C1 segment of cervical spinal cord (tissue), 14 donors: ENCODE measurements around the gene ETS1.
A peak's percentile ranks its signal among the peaks of the same experiment; 100 is the strongest.

Experiments
- DNase-seq, 14 donors: peaks; one replicate each; lab custom pipeline; 2025; lab: John Stamatoyannopoulos, UW

The ETS1 gene

DNA sequence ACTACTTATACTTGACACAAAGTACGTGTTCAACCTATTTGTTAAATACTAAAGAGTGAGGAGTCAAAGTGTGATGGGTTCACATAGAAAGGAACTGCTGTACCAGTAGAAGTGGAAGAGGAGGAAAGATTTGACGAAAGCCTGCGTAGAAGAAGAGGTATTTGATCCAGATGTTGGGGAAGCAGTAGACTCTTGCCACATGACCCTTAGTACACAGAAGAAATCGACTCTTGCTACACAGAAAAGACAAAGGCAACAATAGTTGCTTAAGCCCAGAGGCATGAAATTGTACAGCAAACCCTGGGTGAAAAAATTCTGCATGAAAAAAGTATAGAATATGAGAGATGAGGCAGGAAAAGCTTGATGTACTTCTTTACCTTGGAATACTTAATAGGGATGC, 152.9 kb downstream of the ETS1 start:
- DNase-seq: no peak

DNA sequence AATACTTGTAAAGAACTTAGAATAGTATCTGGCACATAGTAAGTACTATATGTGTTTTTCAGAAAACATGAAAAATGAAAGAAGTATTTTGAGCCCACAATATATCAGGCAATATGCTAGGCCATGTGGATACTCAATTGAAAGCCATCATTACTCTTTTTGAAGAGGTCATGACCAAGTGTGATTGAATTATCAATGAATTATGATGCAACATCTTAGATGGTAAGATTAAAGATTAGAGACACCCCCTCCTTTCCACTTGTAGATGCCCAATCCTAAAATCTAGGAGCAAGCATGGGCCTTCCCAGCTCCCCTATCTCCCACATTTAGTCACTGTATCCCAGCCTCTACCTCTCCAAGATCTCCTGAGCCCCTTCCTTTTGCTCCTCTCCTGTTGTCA, 154.4 kb downstream of the ETS1 start:
- no peak for DNase-seq

DNA sequence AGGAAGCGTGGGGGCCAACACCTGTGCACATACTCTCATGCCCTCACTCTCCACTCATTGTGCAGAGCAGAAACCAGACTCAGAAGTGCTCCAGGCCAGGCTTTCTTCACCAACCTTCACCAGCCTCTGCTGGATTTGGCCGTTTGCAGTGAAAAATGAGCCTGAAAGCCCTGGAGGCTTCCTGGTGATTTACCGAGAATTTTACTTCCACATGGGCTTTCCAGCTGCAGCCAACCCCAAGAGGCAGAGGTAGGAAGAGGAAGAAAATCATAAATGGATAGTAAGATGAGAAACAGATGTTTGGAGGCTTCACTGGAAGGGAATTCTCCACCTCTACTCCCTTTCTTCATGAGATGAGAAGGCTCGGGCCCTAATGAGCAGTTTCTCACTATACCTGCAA, 155.4 kb downstream of the ETS1 start:
- no peak for DNase-seq

DNA sequence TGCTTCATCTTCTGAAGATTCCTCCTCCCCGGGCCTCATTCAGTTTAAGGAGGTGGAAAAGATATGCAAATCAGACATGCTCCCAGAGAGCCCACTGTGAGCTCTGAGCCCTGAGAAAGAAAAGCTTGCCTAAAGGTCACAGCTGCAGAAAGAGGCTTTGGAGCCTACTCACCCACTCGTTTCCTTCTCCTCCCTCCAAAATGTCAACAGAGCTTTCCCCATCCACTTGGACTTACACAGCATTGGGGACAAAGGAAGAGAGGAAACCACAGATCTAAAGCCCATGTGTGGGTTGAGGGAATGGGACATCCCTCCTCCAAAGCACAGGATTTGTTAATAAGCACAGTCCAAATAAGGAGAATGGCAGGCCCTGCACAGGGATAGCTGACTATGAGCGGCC, 158.4 kb downstream of the ETS1 start:
- DNase-seq: no peak

DNA sequence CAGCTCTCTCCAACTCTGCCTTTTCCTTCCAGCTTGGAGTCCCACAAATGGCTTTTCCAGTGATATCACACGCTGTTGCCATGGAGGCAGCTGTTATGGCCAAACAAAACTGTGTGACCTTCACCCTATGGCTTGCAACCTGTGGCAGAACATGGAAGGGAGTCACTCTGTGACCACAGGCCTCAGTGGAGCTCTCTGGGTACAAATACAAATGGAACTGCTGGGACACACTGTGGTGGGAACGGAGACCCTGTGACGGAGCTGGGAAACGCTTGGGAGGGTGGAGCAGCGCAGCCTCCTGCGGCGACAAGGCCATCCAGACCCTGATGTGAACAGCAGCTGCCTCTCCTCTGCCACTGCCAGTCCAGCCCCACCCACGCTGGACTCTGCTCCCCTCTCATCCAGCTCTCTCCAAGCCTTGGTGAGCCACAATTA, 162.5 kb downstream of the ETS1 start:
- no peak for DNase-seq

DNA sequence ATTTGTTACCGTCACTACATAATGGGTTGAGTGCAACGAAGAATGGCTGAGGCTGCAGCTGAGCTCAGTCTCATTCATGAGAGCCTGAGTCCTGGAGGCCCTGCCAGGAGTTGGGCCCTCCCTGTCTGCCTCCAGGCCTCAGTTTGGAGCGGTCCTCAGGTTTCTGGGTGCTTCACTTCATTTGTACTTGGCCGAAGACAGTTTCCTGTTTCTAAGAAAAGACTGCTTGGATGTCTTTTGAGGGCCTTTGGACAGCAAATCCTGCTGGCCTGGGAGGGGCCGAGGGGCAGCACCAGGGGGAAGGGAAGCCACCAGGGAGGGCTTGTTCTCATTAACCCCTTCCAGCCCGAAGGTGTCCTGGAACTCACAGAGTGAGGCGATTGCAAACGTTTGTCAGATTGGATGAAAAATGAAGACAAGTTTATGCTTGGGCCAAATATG, 163.1 kb downstream of the ETS1 start:
- DNase-seq: peak in 3 of 14 donors; percentile 4 to 38 (median 33)

DNA sequence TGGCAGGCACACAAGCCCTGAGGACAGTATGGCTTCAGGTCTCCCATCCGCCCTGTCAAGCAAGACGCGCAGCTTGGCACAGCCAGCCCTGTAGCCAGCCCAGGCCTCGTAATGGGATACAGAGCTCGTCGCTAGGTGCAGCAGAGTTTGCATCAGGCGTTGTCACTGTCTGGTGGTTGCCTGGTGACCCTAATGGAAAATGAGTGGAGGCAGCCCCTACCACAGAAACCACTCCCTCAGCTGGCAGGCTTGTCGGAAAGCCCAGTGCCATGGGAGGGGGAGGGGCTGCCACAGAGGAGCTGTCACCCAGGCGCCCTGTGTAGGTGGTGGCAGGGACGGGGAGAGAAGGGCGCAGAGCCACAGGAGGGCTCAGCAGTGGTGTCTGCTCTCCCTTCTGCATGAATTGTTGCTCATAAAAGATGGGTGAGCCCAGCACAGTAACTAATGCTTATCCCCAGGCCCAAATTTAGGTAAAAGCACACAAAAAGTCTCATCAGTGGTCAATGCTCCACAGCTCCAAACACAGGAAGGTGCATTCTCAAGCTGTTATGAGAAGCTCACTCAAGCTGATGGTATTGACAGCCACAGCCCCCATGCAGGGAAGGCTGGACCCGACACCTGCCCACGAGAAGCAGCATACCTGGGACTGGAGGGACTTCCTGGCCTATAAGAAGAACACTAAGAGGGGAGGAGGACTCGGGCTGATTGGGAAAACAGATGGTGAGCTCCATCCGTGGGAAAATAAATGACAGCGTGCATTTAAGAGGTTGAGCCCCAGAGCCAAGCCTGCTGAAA, 164.6 kb downstream of the ETS1 start:
- peak in 3 of 14 donors; percentile 1 to 3 (median 2) for DNase-seq

DNA sequence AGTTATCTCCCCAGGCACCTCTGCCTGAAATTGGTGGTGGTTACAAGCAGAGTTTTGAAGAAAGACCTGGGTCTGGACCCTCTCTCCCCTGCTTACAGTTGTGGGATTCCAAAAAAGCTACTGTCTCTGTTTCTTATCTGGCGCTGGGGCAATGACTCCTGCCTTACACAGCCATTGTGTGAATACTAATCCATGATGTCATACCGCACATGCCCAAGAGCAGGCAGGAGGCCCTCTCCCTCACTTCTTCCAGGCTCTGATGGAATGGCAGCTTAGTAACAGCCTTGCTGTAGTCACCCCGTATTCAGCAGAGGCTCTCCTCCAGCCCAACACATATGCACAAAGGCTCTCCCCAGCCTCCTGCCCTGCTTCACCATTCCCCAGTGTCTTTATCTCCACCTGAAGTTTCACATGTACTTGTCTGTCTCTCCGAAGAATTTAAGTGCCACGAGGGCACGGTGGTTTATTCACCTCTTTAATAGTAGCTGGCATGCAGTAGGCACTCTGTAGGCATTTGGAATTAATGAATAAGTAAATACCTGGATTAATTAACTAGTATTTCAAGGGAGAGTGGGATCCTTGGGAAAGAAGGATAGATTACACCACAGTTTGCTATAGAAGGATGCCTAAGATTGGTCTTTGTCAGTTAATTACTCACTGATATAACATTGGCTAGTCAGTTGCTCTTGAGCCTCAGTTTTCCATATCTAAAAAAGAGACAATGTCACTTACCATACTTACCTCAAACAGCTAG, 165.6 kb downstream of the ETS1 start:
- no peak for DNase-seq

DNA sequence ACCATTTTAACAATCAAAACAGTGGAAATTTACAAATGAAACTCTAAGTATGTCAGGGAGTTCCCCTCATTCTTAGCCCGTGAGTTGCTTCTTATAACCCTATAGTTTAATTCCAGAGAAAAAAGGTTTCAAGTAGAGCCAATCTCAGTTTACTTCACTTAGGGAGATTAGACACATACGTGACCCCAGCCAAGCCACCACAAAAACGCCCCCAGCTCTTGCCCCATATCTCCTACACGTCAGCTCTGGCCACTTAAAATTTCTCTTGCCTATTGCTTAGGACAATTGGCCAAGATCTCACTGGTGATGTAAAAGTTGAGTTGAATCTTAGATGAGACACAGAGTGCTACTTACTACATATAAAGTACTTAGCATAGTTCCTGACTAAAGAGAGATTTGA, 166.4 kb downstream of the ETS1 start:
- DNase-seq: no peak

DNA sequence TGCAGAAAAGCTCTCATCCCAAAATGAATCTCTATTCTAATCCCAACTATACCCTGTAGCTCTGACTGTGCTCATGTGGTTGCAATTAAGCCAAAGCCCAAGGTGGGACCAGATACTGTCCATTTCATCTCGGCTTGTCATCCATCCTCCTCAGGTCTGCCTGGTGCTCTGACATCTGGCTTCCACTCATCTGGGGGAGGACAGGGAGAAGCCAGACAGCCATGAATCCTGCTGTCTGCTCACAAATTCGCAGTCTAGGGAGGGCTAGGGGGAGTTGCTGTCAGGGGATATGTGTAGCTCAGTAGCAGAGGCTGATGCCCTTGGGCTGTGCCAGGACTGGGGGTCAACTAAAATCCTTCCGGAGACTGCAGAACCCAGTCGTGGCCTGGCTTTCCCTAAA, 167.1 kb downstream of the ETS1 start:
- no peak for DNase-seq

DNA sequence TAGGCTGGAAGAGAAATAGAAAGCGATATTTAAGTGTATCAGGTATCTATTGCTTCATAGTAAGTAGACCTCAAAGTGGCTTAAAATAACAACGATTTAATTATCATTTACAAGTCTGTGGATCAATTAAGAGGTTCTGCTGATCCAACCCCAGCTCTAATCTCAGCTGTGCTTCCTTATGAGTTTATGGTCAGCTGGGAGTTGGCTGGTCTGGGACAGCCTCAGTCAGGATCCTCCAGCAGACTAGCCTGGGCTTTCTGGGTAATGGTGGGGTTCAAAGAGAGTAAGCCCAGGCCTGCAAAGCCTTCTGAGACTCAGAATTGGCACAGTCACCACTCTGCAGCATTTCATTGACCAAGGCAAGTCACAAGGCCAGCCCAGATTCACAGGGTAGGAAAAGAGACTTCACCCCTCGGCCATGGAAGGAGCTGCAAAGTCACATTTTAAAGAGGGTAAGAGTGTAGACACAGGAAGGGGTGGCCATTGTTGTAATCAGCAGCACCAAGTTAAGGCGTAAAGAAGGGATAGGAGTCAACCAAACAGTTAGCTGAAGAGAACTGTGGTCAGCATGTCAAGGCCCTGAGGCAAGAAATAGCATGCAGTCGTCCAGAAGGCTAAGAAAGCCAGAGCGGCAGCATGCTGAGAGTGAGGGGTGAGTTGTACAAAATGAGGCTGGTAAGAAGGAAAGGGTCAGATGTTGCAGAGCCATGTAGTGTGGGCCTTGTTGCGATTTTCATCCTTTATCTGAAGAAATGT, 168.2 kb downstream of the ETS1 start:
- no peak for DNase-seq

DNA sequence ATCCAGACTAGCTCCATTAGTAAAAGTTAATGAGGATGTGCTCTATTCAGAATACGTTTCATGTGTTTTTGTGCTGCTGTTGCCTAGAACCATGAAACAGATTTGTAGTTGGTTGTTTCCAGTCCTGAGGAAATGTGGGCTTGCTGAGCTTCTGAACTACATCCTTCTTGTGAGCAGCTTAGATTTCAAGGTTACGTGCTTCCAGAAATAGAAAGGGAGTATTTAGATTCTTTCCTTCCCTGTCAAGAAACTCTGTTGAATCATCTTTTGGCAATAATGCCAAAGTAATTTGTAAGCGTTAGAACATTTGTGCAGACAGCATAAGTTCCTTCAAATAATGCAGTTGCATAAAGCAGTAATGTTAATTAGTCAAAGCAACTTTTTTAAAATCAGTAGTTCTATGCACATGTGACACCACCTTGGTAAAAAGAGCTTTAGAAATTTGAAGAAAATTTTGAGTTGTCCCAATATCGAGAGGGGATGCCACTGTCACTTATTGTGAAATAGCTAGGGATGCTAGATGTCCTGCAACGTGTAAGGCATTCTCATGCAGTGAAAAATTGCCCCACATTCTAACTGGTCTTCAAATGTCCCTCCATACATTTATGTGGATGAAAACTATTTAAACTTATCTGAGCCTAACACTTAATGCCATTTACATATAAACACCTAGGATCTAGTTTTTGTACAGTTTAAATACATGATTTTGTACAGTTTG, 169.6 kb downstream of the ETS1 start:
- DNase-seq: no peak

DNA sequence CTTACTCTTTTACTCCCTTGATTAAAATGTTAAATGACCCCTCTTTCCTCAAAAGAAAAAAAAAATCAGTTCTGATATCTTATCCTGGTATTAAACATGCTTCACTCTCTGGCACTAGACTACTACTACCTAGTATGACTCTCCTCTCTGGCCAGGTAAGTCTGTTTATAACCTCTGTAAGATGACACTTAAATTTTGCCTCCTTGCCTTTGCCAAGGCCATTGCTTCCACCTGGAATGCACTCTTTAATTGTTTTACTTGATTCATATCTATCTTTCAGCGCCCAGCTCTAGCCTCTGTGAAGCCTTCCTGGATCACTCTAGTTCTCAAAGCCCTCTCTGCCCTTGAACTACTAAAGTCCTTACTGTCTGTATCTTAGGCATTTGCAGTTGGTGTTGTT, 170.4 kb downstream of the ETS1 start:
- no peak for DNase-seq

DNA sequence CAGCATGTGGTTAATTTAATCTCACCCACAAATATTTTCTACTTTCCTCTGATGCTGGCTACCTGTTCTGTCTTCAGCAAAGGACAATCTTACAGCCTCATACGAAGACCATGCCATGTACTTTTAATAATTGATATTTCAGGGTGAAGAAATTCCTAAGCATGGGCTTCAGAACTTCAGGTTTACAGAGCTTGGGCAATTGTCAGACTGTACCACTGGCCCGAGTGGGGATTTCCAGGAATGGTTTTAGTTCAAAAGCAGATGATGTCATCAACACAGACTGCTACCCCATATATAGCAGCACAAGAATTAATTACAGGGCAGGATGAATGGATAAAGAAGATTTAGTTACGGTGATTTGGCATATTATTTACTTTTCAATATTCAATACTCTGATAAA, 171.8 kb downstream of the ETS1 start:
- DNase-seq: no peak

DNA sequence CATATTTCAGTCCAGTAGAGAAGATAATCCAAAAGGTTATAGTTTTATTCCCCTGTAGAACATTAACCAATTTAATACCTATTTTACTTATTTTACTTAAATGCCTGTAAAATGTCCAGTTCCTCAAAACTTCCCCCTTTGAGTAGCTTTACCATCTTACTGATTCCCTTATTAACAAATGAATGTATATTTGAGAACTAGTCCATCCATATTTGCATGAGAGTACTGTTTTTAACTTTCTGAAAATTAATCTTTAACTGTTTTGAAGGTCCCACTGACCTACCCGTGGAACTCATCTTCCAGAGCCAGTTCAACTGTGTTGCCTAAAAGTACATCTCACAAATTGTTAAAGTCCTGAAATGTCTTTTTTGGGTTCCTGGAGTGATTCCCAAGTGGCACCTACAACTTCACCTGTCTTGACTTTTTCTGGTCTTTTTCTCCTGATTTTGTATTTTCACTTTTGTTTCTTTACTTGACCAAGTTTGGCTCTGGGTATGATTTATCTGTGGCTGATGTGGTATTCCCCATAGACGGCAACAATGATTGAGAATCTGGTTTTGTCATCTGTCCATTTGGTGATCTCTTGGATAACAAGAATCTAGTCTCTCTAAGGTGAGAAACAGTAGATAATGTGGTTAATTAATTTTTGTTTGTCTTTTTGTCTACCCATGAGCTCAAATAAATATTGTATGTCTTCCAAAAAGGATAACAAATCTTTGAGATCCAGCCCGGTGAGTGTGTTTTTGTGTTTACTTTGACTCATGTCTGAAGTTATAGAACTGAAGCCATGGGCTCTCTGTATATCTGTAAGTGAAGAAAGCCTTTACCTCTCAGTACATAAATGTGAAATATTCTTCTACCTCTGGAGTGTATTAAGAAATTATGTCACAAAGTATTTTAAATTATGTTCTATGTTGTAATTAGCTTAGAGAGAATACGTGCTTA, 174.2 kb downstream of the ETS1 start:
- no peak for DNase-seq

DNA sequence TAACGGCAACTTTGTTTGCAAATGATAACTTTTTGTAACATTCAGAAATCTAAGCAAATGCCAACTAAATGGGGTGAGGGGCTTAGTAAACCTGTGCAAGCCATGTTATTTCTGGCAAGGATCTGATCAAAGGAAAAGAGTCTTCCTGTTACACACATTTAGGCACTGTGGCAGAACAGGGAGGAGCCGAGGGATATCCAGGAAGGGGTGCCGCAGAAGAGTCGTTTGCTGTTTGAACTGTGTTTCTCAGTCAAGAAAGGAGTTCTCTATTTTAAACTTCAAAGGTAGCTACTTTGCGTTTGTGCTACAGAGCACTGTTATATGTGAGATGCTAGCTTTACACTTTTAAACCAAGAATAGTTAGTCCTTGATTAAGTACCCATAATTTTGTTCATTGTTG, 175.5 kb downstream of the ETS1 start:
- DNase-seq: no peak

DNA sequence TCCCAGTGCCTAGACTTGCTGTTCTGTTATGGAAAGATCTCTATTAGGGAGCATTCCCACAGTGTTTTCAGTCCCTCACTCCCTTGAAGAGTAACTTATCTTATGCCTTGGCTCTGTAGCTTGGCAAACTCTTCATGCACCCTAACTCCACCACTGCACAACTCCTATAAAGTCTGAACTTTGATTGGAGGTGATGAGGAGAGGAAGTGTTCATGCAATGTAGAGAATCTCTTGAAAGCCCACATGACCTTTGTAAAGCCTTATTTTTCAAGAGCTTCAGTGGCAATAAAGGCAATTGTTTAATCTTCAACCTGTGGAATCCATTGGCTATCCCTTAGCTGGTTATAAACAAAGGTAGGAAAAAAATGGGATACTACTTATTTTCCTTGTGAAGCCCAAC, 176.2 kb downstream of the ETS1 start:
- DNase-seq: no peak

DNA sequence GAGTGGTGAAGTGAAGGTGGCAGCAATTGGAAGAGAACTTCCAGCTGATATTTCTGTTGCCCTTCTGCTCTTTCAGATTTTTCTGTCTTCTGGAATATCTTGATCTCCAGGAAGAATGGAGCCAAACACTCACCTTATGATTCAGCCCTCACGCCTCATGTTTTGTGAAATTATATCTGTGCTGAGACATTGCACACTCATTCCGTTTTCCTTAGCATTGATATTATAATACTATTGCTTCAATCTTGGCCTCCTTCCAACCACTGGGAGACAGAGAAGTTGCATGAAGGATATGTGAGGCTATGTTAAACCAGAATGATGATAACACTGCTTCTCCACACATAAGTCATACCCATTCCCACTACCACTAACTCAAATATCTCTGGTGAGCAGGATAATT, 177.9 kb downstream of the ETS1 start:
- DNase-seq: no peak
